C4-2B (cell line): ENCODE measurements around the gene KRT34.

Experiments
- ZFX ChIP-seq: fragments of 450-650 bp; IDR thresholded peaks from 2 replicates; pipeline ENCODE4 v1.6.1; 2017
- TF ChIP-seq, protein P1 (sequence below): fragments of 450-650 bp; conservative IDR thresholded peaks from 2 replicates; pipeline ENCODE4 v1.5.1; 2017; ENCODE audit warnings: mild to moderate bottlenecking

DNA sequence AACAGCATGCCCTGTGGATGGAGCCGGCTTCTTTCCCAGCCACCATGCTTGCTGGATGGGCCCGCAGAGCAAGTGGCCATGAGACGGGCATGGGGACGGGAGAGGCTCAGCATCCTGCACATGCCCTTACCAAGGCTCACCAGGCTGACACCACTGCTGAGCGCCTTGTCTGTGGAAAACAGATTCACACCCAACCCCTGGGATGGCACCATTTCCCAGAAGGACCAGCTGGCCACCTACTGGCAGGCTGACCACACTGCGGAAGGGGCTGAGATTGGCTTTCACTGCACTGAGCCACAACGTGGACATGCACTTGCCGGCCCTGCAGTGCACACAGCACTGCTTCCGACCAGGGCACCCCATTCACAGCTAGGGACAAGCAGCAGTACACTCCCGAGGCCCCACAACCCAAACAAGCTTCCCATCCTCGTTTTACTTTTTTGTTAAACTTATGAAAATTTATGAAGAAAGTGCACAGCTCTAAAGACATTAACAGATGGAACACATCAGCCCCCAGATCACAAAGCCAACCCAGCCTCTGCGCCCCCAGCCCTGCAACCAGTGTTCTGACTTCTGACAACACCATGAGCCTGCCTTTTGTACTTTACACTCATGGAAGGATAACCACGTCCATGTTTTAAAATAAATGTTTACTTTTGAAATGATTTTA, 52.7 kb downstream of the KRT34 start:
- TF ChIP-seq, protein P1, sequence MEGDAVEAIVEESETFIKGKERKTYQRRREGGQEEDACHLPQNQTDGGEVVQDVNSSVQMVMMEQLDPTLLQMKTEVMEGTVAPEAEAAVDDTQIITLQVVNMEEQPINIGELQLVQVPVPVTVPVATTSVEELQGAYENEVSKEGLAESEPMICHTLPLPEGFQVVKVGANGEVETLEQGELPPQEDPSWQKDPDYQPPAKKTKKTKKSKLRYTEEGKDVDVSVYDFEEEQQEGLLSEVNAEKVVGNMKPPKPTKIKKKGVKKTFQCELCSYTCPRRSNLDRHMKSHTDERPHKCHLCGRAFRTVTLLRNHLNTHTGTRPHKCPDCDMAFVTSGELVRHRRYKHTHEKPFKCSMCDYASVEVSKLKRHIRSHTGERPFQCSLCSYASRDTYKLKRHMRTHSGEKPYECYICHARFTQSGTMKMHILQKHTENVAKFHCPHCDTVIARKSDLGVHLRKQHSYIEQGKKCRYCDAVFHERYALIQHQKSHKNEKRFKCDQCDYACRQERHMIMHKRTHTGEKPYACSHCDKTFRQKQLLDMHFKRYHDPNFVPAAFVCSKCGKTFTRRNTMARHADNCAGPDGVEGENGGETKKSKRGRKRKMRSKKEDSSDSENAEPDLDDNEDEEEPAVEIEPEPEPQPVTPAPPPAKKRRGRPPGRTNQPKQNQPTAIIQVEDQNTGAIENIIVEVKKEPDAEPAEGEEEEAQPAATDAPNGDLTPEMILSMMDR = peak; percentile 90
- no peak for TF ChIP-seq ZFX
